ENCODE results near the gene RAB33A.
"Not testable (repeated sequence)": the region's sequence is repeated elsewhere in the genome, so short reads cannot be mapped to it uniquely, and the experiment has no call there.

The RAB33A gene

GRCh38 chrX:130184857-130185256 is 13.1 kb downstream of the RAB33A start:
- Mint-ChIP-seq H3K27ac (no peak overlapping the region), H3K4me3 (no peak overlapping the region), H3K4me1 (ENCODE audit: low read depth) (peaks cover 22% of the 10 kb centered on the region), H3K9me3 (no peaks in the 10 kb centered on the region), H3K27me3 (no peaks in the 10 kb centered on the region), H3K36me3 (ENCODE audit: low read depth) (peaks cover 6% of the 10 kb centered on the region)

DNA sequence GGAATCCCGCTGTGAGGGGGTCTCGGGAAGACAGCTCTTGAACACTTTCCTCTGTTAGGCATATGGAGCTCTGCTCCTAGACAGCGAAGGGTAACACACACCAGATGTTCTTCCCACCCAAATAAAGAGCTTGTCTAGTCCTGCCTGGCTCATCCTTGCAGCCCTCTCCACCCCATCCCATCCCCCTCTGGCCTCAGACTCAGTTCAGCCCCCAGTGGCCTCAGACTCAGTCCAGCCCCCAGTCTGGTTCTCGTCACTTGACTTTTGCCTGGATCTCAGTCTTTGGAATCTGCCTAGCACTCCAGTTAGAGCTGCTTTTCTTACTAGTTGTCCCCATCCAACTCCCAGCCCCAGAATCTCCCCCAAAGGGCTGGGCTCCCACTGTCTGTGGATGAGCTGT is 14.9 kb downstream of the RAB33A start:
- peaks cover 19% of the 10 kb centered on the region for H3K4me1 Mint-ChIP-seq (ENCODE audit: low read depth)
- H3K27ac Mint-ChIP-seq, result no peak overlapping the region
- no peaks in the 10 kb centered on the region for H3K27me3 Mint-ChIP-seq
- H3K36me3 Mint-ChIP-seq (ENCODE audit: low read depth), result peaks cover 4% of the 10 kb centered on the region
- no peaks in the 10 kb centered on the region for H3K9me3 Mint-ChIP-seq
- H3K4me3 Mint-ChIP-seq, result no peak overlapping the region

DNA sequence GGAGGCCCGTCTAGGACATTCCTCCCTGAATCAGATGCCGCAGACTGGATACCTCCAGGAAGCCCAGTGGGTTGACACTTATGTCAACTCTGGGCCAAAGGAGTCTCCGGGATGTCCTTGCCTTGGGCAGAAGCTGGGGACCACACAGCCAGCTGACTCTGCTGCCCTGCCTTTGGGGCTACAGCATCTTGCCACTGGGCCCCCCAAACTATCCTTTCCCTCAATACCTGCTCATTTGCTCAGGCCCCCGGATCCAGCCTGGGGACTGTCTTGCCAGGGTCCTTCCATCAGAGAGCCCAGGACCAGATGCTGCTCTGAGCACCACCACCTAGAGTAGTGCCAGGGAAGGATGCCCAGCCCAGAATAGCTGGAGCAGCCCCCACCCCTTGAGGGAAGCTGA is 19.0 kb downstream of the RAB33A start:
- H3K9me3 Mint-ChIP-seq, result no peaks in the 10 kb centered on the region
- no peaks in the 10 kb centered on the region for H3K36me3 Mint-ChIP-seq (ENCODE audit: low read depth)
- no peak overlapping the region for H3K27ac Mint-ChIP-seq
- no peak overlapping the region for H3K4me3 Mint-ChIP-seq
- no peaks in the 10 kb centered on the region for H3K27me3 Mint-ChIP-seq
- peaks cover 3% of the 10 kb centered on the region for H3K4me1 Mint-ChIP-seq (ENCODE audit: low read depth)

- H3K4me3 Mint-ChIP-seq, result no peak overlapping the region
- H3K4me1 Mint-ChIP-seq (ENCODE audit: low read depth), result no peaks in the 10 kb centered on the region
- no peaks in the 10 kb centered on the region for H3K36me3 Mint-ChIP-seq (ENCODE audit: low read depth)
- H3K27ac Mint-ChIP-seq, result no peak overlapping the region
- no peaks in the 10 kb centered on the region for H3K9me3 Mint-ChIP-seq
- no peaks in the 10 kb centered on the region for H3K27me3 Mint-ChIP-seq
These were observed 24.7 kb downstream of the RAB33A start for GRCh38 chrX:130196466-130196865.

DNA sequence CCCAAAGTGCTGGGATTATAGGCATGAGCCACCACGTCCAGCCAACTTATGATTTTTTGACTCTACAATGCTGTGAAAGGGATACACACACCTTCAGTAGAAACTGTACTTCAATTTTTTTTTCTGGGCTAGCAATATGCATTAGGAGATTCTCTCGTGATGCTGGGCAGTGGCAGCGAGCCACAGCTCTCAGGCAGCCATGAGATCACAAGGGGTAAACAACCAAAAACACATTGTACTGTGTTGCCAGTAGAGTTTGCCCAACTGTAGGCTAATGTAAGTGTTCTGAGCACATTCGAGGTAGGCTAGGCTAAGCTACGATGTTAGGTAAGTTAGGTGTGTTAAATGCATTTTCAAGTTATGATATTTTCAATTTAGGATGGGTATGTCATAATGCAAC is 25.7 kb downstream of the RAB33A start:
- Mint-ChIP-seq H3K27me3 (no peaks in the 10 kb centered on the region), H3K4me3 (no peak overlapping the region), H3K4me1 (ENCODE audit: low read depth) (no peaks in the 10 kb centered on the region), H3K27ac (no peak overlapping the region), H3K36me3 (ENCODE audit: low read depth) (no peaks in the 10 kb centered on the region), H3K9me3 (no peaks in the 10 kb centered on the region)

GRCh38 chrX:130204647-130205046 is 32.9 kb downstream of the RAB33A start:
- H3K9me3 Mint-ChIP-seq, result no peaks in the 10 kb centered on the region
- H3K36me3 Mint-ChIP-seq (ENCODE audit: low read depth), result peaks cover 20% of the 10 kb centered on the region
- H3K27me3 Mint-ChIP-seq, result no peaks in the 10 kb centered on the region
- H3K4me3 Mint-ChIP-seq, result no peak overlapping the region
- H3K4me1 Mint-ChIP-seq (ENCODE audit: low read depth), result no peaks in the 10 kb centered on the region
- no peak overlapping the region for H3K27ac Mint-ChIP-seq

- H3K36me3 Mint-ChIP-seq (ENCODE audit: low read depth), result peaks cover 32% of the 10 kb centered on the region
These were observed 39.8 kb downstream of the RAB33A start for GRCh38 chrX:130211415-130212186.

DNA sequence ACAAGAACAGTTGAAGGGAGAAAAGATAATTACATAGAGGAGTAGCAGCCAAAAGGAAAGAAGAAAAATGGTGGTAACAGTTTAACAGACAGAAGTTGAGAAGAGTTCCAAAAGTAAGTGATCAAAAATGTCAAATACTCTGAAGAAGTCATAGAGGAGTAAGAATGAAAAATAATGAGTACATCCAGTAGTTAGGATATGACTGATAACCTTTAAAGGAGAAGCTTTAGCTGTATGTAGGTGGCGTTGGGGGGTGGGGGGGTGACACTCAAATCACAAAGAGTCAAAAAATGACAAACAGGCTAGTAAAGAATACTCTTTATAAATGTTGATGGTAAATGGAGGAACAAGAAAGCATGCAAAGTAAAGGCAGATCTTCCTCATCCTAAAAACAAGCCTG is 40.6 kb downstream of the RAB33A start:
- H3K27ac Mint-ChIP-seq, result peak overlapping the region; percentile 94
- H3K36me3 Mint-ChIP-seq (ENCODE audit: low read depth), result peaks cover 35% of the 10 kb centered on the region
- no peaks in the 10 kb centered on the region for H3K27me3 Mint-ChIP-seq
- no peaks in the 10 kb centered on the region for H3K9me3 Mint-ChIP-seq
- H3K4me3 Mint-ChIP-seq, result peak overlapping the region; percentile 15
- H3K4me1 Mint-ChIP-seq (ENCODE audit: low read depth), result peaks cover 21% of the 10 kb centered on the region

More at GRCh38 chrX:130211415-130212186, 39.8 kb downstream of the RAB33A start:
- Mint-ChIP-seq H3K4me3 (peak overlapping the region; percentile 42), H3K9me3 (no peaks in the 10 kb centered on the region), H3K4me1 (ENCODE audit: low read depth) (peaks cover 21% of the 10 kb centered on the region), H3K27ac (peak overlapping the region; percentile 94), H3K27me3 (no peaks in the 10 kb centered on the region)

DNA sequence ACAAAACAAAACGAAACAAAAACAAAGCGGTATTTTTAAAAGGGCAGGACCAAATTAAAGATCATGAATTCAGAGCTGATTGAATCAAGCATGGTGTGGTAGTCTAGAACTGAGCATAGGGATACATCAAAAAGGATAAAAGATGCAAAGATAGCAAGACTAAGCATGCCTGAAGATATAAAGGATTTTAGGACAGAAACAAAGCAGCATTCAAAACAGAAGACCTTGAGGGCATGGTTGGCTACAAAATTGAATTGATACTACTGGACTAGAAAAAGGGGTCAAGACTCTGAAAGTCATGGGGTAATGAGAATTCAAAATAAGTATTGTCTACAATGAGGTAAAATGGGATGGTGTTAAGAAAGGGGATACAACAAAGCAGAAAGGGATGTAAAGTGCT is 41.6 kb downstream of the RAB33A start:
- H3K27ac Mint-ChIP-seq, result peak overlapping the region; percentile 26
- peaks cover 29% of the 10 kb centered on the region for H3K36me3 Mint-ChIP-seq (ENCODE audit: low read depth)

DNA sequence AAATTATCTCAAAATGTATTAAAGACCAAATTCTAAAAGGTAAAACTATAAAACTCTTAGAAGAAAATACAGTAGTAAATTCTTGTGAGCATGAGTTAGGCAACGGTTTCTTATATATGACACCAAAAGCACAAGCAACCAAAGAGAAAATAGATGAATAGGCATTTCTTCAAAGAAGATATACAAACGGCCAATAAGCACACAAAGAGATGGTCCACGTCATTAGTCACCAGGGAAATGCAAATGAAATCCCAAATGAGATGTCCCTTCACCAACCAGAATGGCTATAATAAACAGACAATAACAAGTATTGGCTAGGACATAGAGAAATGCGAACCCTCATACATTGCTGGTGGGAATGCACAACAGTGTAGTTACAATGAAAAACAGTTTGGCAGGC is 44.6 kb downstream of the RAB33A start:
- Mint-ChIP-seq H3K9me3 (no peaks in the 10 kb centered on the region), H3K4me3 (no peak overlapping the region), H3K4me1 (ENCODE audit: low read depth) (peaks cover 16% of the 10 kb centered on the region), H3K27ac (no peak overlapping the region), H3K27me3 (no peaks in the 10 kb centered on the region), H3K36me3 (ENCODE audit: low read depth) (peaks cover 27% of the 10 kb centered on the region)

More for the DNA sequence above, 41.6 kb downstream of the RAB33A start:
- peaks cover 21% of the 10 kb centered on the region for H3K4me1 Mint-ChIP-seq (ENCODE audit: low read depth)
- no peaks in the 10 kb centered on the region for H3K27me3 Mint-ChIP-seq
- no peak overlapping the region for H3K4me3 Mint-ChIP-seq
- H3K9me3 Mint-ChIP-seq, result no peaks in the 10 kb centered on the region

DNA sequence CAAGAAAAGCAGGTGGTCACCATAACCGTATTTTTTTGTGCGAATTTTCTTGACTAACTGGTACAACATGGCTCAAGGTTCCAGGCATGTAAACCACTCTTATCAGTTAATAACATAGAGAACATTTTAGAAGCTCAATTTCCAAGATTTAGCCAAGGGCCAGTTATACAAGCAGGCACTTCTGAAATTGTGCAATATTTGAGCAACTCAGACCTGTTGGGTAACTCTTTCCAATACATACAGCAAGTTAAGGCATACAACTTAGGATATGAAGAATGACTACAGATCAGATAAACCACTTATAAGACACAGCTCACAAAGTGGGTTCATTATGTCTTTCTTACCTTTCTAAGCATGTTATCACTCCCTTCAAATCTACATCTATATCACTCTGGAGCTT is 53.0 kb downstream of the RAB33A start:
- Mint-ChIP-seq H3K4me3 (no peak overlapping the region), H3K27me3 (no peaks in the 10 kb centered on the region), H3K9me3 (no peaks in the 10 kb centered on the region), H3K4me1 (ENCODE audit: low read depth) (no peaks in the 10 kb centered on the region), H3K36me3 (ENCODE audit: low read depth) (peaks cover 10% of the 10 kb centered on the region), H3K27ac (no peak overlapping the region)

GRCh38 chrX:130228871-130229270 is 57.1 kb downstream of the RAB33A start:
- Mint-ChIP-seq H3K4me3 (no peak overlapping the region), H3K36me3 (ENCODE audit: low read depth) (peaks cover 17% of the 10 kb centered on the region), H3K27me3 (no peaks in the 10 kb centered on the region), H3K4me1 (ENCODE audit: low read depth) (no peaks in the 10 kb centered on the region), H3K9me3 (no peaks in the 10 kb centered on the region), H3K27ac (no peak overlapping the region)

DNA sequence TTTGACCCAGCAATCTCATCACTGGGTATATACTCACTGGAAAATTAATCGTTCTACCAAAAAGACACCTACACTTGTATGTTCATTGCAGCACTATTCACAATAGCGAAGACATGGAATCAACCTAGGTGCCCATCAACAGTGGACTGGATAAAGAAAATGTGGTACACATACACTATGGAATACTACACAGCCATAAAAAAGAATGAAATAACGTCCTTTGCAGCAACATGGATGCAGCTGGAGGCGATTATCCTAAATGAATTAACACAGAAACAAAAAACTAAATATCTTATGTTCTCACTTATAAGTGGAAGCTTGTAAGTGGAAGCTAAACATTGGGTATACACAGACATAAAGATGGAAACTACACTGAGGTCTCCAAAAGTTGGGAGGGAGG is 59.4 kb downstream of the RAB33A start:
- not testable (repeated sequence) for H3K27me3 Mint-ChIP-seq; H3K4me1 Mint-ChIP-seq (ENCODE audit: low read depth); H3K27ac Mint-ChIP-seq; H3K9me3 Mint-ChIP-seq; H3K4me3 Mint-ChIP-seq
- H3K36me3 Mint-ChIP-seq (ENCODE audit: low read depth), result peaks cover 31% of the 10 kb centered on the region

Data from stimulated activated naive CD8-positive, alpha-beta T cell treated with anti-CD3 and anti-CD28 coated beads, Interleukin-15, Interleukin-2, amounts not matched to agents 100 ng/mL and 50 ng/mL, for 24 hours (primary cell).